Activated T-helper 1 cell treated with anti-CD3 and anti-CD28 coated beads, Interleukin-12 subunit alpha, Interleukin-12 subunit beta, Interleukin-2, Interleukin-4 antibody, amounts not matched to agents 30 ng/mL and 10 ng/mL and 1 ng/mL, durations not matched to agents 14 hours and 24 hours and 36 hours (primary cell): ENCODE measurements around the gene DAB1. TPM values are rescaled to one million over a fixed set of nuclear protein-coding genes. Genes with fewer than 3 reads are reported as not detected.

Source experiments
- DNase-seq: peaks from one replicate; pipeline ENCODE4 v3.0.0; 2021; ENCODE audit warnings: low spot score
- H3K27ac Mint-ChIP-seq: one replicate; pipeline ENCODE4 v1.8.0; 2021; ENCODE audit warnings: mild to moderate bottlenecking, mixed read lengths
- H3K27me3 Mint-ChIP-seq: one replicate; pipeline ENCODE4 v1.8.0; 2022; ENCODE audit warnings: mild to moderate bottlenecking, moderate library complexity, mixed read lengths; ENCODE audit not compliant: insufficient read depth
- H3K36me3 Mint-ChIP-seq: one replicate; pipeline ENCODE4 v1.8.0; 2021; ENCODE audit warnings: low read depth, mixed read lengths
- H3K4me1 Mint-ChIP-seq: one replicate; pipeline ENCODE4 v1.8.0; 2021; ENCODE audit warnings: low read depth, mixed read lengths
- H3K4me3 Mint-ChIP-seq: one replicate; pipeline ENCODE4 v1.8.0; 2021; ENCODE audit warnings: mild to moderate bottlenecking, moderate library complexity, mixed read lengths
- H3K9me3 Mint-ChIP-seq: one replicate; pipeline ENCODE4 v1.8.0; 2021; ENCODE audit warnings: mixed read lengths
- intact Hi-C: fragments of 100-400 bp; cut with micrococcal nuclease; formaldehyde crosslinking; loops from one replicate; pipeline ENCODE4 v1.15.1; 2024
- total RNA-seq: library from RNA; stranded (reverse); gene quantifications from 2 replicates; pipeline ENCODE4 v1.2.3, GENCODE V29; 2022

DAB1 gene
- total RNA-seq, 1 donor from 2014 or later = not detected

DNA sequence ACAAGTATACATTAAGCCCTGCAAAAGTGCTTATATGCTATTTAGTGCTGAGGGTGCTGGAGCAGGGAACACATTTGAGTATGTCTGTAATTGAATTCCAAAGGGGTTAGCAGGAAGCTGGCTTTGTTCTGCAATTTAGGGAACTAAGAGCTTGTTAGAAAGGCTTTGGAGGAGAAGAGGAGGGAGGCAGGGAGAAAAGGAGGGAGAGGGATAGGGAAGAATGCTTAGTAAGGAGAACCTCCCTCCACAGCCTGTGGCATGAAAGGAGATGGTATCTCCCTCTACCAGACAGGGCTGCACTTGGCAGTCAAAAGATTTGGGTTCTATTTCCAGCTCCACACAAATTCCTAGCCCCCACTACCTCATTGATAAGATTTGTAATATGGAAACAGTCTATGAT is 217.8 kb downstream of the DAB1 start:
- DNase-seq = no peak
- no peaks in the 10 kb centered on the region for H3K27me3 Mint-ChIP-seq
- no peak overlapping the region for H3K27ac Mint-ChIP-seq
- intact Hi-C loops = no loop called here
- H3K9me3 Mint-ChIP-seq = no peaks in the 10 kb centered on the region
- H3K4me3 Mint-ChIP-seq = no peak overlapping the region
- H3K36me3 Mint-ChIP-seq = no peaks in the 10 kb centered on the region
- H3K4me1 Mint-ChIP-seq = no peaks in the 10 kb centered on the region

- Mint-ChIP-seq H3K9me3 (no peaks in the 10 kb centered on the region), H3K36me3 (no peaks in the 10 kb centered on the region), H3K4me1 (no peaks in the 10 kb centered on the region), H3K27ac (no peak overlapping the region), H3K4me3 (no peak overlapping the region), H3K27me3 (no peaks in the 10 kb centered on the region)
- intact Hi-C loops = no loop called here
- no peak for DNase-seq
Measured at GRCh38 chr1:57204942-57205787, 218.7 kb downstream of the DAB1 start.

DNA sequence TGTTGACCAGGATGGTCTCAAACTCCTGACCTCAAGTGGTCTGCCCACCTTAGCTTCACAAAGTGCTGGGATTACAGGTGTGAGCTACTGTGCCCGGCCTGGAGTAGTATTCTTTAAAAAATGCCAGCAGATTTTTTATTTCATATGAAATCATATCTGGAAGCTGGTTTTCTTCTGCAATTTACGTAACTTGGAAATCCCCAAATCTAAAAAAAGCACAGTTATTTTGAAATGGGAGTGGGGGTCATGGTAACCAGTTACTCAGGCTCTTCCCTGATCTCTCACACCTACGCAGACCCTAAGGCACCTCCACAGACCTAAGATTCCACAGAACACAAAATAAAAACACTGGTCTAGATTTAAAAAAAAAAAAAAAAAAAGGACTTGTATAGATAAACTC is 219.8 kb downstream of the DAB1 start:
- Mint-ChIP-seq H3K27me3 (no peaks in the 10 kb centered on the region), H3K4me3 (no peak overlapping the region), H3K27ac (no peak overlapping the region), H3K36me3 (no peaks in the 10 kb centered on the region), H3K9me3 (no peaks in the 10 kb centered on the region), H3K4me1 (no peaks in the 10 kb centered on the region)
- DNase-seq = no peak
- intact Hi-C loops = no loop called here

- Mint-ChIP-seq H3K4me3 (no peak overlapping the region), H3K27me3 (no peaks in the 10 kb centered on the region), H3K27ac (no peak overlapping the region), H3K4me1 (no peaks in the 10 kb centered on the region), H3K36me3 (no peaks in the 10 kb centered on the region), H3K9me3 (no peaks in the 10 kb centered on the region)
- no peak for DNase-seq
- intact Hi-C loops = no loop called here
Measured at GRCh38 chr1:57202241-57202640, 221.6 kb downstream of the DAB1 start.

GRCh38 chr1:57198912-57199311 is 224.9 kb downstream of the DAB1 start:
- intact Hi-C loops = no loop called here

GRCh38 chr1:57195436-57195941 is 228.4 kb downstream of the DAB1 start:
- no peak for DNase-seq
- no peaks in the 10 kb centered on the region for H3K36me3 Mint-ChIP-seq
- peaks cover 2% of the 10 kb centered on the region for H3K27me3 Mint-ChIP-seq
- intact Hi-C loops = no loop called here
- no peak overlapping the region for H3K4me3 Mint-ChIP-seq
- no peaks in the 10 kb centered on the region for H3K9me3 Mint-ChIP-seq
- H3K4me1 Mint-ChIP-seq = no peaks in the 10 kb centered on the region
- no peak overlapping the region for H3K27ac Mint-ChIP-seq

More at GRCh38 chr1:57198912-57199311, 224.9 kb downstream of the DAB1 start:
- no peak overlapping the region for H3K27ac Mint-ChIP-seq
- H3K4me1 Mint-ChIP-seq = no peaks in the 10 kb centered on the region
- no peaks in the 10 kb centered on the region for H3K9me3 Mint-ChIP-seq
- no peak overlapping the region for H3K4me3 Mint-ChIP-seq
- H3K27me3 Mint-ChIP-seq = no peaks in the 10 kb centered on the region
- no peak for DNase-seq
- H3K36me3 Mint-ChIP-seq = no peaks in the 10 kb centered on the region

DNA sequence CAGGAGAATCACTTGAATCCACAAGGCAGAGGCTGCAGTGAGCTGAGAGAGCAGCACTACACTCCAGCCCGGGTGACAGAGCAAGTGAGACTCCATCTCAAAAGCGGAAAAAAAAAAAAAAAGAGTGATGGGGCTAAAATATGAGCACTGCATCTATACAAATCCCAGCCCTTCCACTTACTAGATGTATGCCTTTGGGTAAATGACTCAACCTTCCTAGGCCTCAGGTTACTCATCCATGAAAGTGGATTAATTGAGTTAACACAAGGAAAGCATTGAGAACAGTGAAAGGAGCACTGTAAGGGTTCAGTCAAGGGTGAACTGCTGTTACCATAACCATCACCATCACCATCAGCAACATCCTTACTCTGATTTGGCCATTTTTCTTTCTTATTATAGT is 231.6 kb downstream of the DAB1 start:
- H3K4me1 Mint-ChIP-seq = no peaks in the 10 kb centered on the region
- peaks cover 2% of the 10 kb centered on the region for H3K27me3 Mint-ChIP-seq
- no peak overlapping the region for H3K27ac Mint-ChIP-seq
- H3K9me3 Mint-ChIP-seq = no peaks in the 10 kb centered on the region
- DNase-seq = no peak
- intact Hi-C loops = no loop called here
- no peak overlapping the region for H3K4me3 Mint-ChIP-seq
- no peaks in the 10 kb centered on the region for H3K36me3 Mint-ChIP-seq

GRCh38 chr1:57190898-57191297 is 233.0 kb downstream of the DAB1 start:
- H3K4me1 Mint-ChIP-seq = no peaks in the 10 kb centered on the region
- no peaks in the 10 kb centered on the region for H3K9me3 Mint-ChIP-seq
- no peak for DNase-seq
- no peak overlapping the region for H3K27ac Mint-ChIP-seq
- H3K36me3 Mint-ChIP-seq = no peaks in the 10 kb centered on the region
- H3K27me3 Mint-ChIP-seq = peaks cover 2% of the 10 kb centered on the region
- intact Hi-C loops = no loop called here
- H3K4me3 Mint-ChIP-seq = no peak overlapping the region

DNA sequence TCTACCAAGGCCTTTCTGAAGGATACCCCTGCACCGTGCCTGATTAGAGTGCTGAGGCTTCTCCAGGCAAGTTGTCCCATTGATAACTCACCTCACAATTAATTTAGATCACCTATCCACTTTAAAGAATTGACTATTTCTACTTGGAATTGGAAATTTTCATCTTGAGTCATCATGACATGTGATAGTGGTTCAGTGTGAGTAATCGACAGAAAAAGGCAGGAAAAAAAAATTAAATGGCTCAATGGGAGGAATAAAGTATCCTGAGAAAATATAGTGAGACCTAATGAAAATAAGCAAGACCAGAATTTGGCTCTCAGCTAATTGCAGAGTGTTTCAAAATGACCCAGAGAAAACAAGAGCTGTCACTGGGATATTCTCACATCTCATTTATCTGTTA is 235.7 kb downstream of the DAB1 start:
- Mint-ChIP-seq H3K4me1 (no peaks in the 10 kb centered on the region), H3K36me3 (no peaks in the 10 kb centered on the region), H3K4me3 (no peak overlapping the region), H3K27ac (no peak overlapping the region), H3K9me3 (no peaks in the 10 kb centered on the region), H3K27me3 (peaks cover 2% of the 10 kb centered on the region)
- no peak for DNase-seq
- intact Hi-C loops = no loop called here

DNA sequence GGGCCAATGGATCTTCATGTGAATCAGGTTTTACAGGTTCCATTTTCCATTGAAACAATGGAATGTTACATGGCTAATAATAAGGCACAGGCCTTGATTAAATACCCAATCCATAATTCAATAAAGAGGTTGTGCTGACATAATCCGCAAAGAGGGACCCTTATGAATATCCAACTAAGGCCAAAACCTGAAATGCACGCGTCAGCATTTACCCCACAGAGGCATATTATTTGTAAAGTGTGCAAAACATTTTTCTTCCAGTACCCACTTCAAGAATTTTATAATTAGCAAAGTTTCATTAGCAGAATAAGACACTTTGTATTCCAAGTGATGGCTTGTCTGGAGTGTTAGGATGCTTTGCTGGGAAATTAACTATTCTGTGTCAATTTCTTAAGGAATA is 237.4 kb downstream of the DAB1 start:
- no peaks in the 10 kb centered on the region for H3K4me1 Mint-ChIP-seq
- no peak for DNase-seq
- H3K27me3 Mint-ChIP-seq = no peaks in the 10 kb centered on the region
- H3K9me3 Mint-ChIP-seq = no peaks in the 10 kb centered on the region
- H3K27ac Mint-ChIP-seq = no peak overlapping the region
- H3K4me3 Mint-ChIP-seq = no peak overlapping the region
- intact Hi-C loops = no loop called here
- H3K36me3 Mint-ChIP-seq = no peaks in the 10 kb centered on the region

- H3K9me3 Mint-ChIP-seq = no peaks in the 10 kb centered on the region
- intact Hi-C loops = no loop called here
- H3K27me3 Mint-ChIP-seq = no peaks in the 10 kb centered on the region
- H3K4me1 Mint-ChIP-seq = no peaks in the 10 kb centered on the region
- H3K27ac Mint-ChIP-seq = no peak overlapping the region
- DNase-seq = no peak
- no peaks in the 10 kb centered on the region for H3K36me3 Mint-ChIP-seq
- no peak overlapping the region for H3K4me3 Mint-ChIP-seq
Measured at GRCh38 chr1:57179001-57179400, 244.9 kb downstream of the DAB1 start.

- Mint-ChIP-seq H3K27ac (no peak overlapping the region), H3K27me3 (no peaks in the 10 kb centered on the region), H3K9me3 (no peaks in the 10 kb centered on the region), H3K4me1 (no peaks in the 10 kb centered on the region), H3K36me3 (no peaks in the 10 kb centered on the region), H3K4me3 (no peak overlapping the region)
- intact Hi-C loops = no loop called here
- no peak for DNase-seq
Measured at GRCh38 chr1:57175506-57175905, 248.4 kb downstream of the DAB1 start.

- H3K4me1 Mint-ChIP-seq = no peaks in the 10 kb centered on the region
- no peak overlapping the region for H3K4me3 Mint-ChIP-seq
- H3K27me3 Mint-ChIP-seq = no peaks in the 10 kb centered on the region
- no peaks in the 10 kb centered on the region for H3K9me3 Mint-ChIP-seq
- intact Hi-C loops = no loop called here
- H3K36me3 Mint-ChIP-seq = no peaks in the 10 kb centered on the region
- DNase-seq = no peak
- H3K27ac Mint-ChIP-seq = no peak overlapping the region
Measured at GRCh38 chr1:57172040-57172439, 251.8 kb downstream of the DAB1 start.

DNA sequence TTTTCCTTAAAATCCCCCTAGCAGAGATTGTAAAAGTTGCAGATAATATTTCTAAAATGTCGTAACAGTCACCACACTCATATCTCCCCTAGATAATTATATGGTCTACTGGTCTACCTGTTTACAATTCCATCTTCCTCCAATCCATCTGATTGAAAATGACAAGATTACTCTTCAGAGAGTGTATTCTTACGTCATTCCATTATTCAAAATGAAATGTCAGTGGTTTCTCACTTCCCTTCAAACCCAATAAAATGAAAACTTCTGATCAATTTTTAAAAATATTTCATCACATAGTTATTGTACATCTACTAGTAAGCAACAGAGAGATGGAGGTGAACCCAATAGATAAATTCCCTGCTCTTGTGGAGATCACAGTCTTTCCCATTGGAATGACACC is 255.9 kb downstream of the DAB1 start:
- no peaks in the 10 kb centered on the region for H3K27me3 Mint-ChIP-seq

More for the DNA sequence above, 255.9 kb downstream of the DAB1 start:
- Mint-ChIP-seq H3K36me3 (no peaks in the 10 kb centered on the region), H3K4me1 (no peaks in the 10 kb centered on the region), H3K4me3 (no peak overlapping the region), H3K9me3 (no peaks in the 10 kb centered on the region), H3K27ac (no peak overlapping the region)
- intact Hi-C loops = no loop called here
- DNase-seq = no peak
